Choroid plexus epithelial cell (primary cell): Measurements from ENCODE around the gene GRXCR2.
A peak's percentile ranks its signal among the peaks of the same experiment; 100 is the strongest.

Experiments
- DNase-seq: peaks from one replicate; pipeline ENCODE4 v3.0.0-alpha.2; 2010; ENCODE audit warnings: low read depth
- H3K4me3 ChIP-seq: 2 replicates; pipeline ENCODE4 v1.5.1; 2011; ENCODE audit warnings: low read depth, mild to moderate bottlenecking, control low read depth, low read length, moderate library complexity
- CTCF ChIP-seq: conservative IDR thresholded peaks from 2 replicates; pipeline ENCODE4 v1.5.1; 2011; ENCODE audit warnings: low read depth, mild to moderate bottlenecking, control low read depth, inconsistent platforms, low read length, moderate library complexity

GRXCR2 gene

GRCh38 chr5:145812877-145813276, 59.9 kb downstream of the GRXCR2 start:
- TF ChIP-seq CTCF, result no peak
- no peak overlapping the region for H3K4me3 ChIP-seq
- DNase-seq, result no peak

GRCh38 chr5:145811834-145812625, 60.8 kb downstream of the GRXCR2 start:
- peak; percentile 58 for TF ChIP-seq CTCF
- H3K4me3 ChIP-seq, result no peak overlapping the region
- DNase-seq, result peak; percentile 84
